Inferior parietal cortex (tissue), 1 donor: Measurements from ENCODE around the gene DIP2C.
A peak's percentile ranks its signal among the peaks of the same experiment; 100 is the strongest.
"Not testable (repeated sequence)": the region's sequence is repeated elsewhere in the genome, so short reads cannot be mapped to it uniquely, and the experiment has no call there.

Experiments
- DNase-seq: peaks from one replicate; pipeline ENCODE4 v3.0.0-alpha.2; 2016; ENCODE audit errors: extremely low spot score

DIP2C gene

DNA sequence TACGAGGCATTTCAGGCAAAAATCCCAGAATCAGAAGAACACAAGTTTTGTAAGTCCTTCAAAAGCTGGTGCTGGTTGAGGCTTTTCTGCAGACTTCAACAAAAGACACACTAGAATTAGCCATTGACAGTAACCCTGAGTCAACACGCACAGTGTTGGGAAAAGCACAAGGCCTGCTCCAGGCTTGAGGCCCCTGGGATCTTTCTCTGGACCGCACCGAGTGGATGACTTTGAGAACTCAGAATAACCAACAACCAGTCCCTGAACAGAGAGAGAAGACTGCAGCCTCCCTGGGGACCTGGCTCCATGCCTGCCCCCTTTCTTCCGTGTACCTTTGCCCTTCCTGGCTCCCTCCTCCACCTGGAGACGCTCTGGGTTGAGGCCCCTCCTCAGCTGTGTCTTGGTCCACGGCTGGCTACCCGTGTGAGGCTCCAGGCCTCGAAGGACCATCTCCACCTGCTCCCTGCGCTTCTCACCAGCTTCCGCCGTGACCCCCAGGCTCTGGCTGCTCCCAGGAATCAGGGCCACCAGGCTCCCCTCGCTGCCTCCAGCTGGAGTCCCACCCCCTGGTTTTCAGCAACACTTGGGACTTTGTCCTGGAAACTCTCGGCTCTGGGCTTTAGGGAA is 28.4 kb downstream of the DIP2C start:
- DNase-seq, result peak; percentile 72

GRCh38 chr10:660413-660969 is 29.0 kb downstream of the DIP2C start:
- DNase-seq, result no peak

- no peak for DNase-seq
Observed at GRCh38 chr10:659688-660141, 29.8 kb downstream of the DIP2C start.

- DNase-seq, result not testable (repeated sequence)
Observed at GRCh38 chr10:657816-658350, 31.6 kb downstream of the DIP2C start.

GRCh38 chr10:656883-657282 is 32.6 kb downstream of the DIP2C start:
- no peak for DNase-seq

- DNase-seq, result peak; percentile 64
Observed at GRCh38 chr10:655184-655583, 34.3 kb downstream of the DIP2C start.

GRCh38 chr10:654647-654996 is 34.8 kb downstream of the DIP2C start:
- DNase-seq, result no peak

- DNase-seq, result no peak
Observed at GRCh38 chr10:653991-654646, 35.3 kb downstream of the DIP2C start.

- DNase-seq, result not testable (repeated sequence)
Observed at GRCh38 chr10:652832-653459, 36.5 kb downstream of the DIP2C start.

- no peak for DNase-seq
Observed at GRCh38 chr10:652233-652632, 37.2 kb downstream of the DIP2C start.

- DNase-seq, result no peak
Observed at GRCh38 chr10:651692-652091, 37.8 kb downstream of the DIP2C start.

- no peak for DNase-seq
Observed at GRCh38 chr10:650886-651615, 38.4 kb downstream of the DIP2C start.

GRCh38 chr10:650441-650851 is 39.0 kb downstream of the DIP2C start:
- DNase-seq, result no peak

DNA sequence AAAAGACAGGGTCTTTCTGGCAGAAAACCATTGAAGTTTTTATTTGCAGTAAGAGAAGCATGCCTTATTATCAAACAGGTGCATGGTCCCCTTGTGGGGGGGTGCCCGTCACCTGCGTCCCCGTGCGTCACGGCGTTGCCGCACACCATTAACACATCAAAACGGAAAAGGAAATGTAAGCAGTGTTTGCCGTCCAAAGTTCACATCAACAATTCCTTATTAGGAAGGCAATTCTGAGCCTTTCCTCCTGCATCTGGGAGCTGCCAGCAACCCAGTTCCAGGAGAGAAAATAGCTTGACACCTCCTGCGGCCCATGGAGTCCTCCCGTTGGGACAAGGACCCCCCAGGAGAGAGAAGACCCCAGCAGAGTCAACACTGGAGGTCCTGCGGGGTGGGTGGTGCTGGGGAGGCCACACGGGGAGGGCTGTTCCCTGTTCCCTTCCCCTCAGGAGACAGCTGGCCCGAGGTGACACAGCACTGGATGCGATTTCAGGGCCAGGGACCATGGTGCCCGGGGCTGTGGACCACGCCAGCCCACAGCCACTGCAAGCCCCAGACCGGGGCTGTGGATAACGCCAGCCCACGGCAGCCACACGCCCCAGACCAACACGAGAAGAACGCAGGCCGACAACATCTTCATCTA is 39.5 kb downstream of the DIP2C start:
- no peak for DNase-seq

GRCh38 chr10:649445-649797 is 40.0 kb downstream of the DIP2C start:
- no peak for DNase-seq

DNA sequence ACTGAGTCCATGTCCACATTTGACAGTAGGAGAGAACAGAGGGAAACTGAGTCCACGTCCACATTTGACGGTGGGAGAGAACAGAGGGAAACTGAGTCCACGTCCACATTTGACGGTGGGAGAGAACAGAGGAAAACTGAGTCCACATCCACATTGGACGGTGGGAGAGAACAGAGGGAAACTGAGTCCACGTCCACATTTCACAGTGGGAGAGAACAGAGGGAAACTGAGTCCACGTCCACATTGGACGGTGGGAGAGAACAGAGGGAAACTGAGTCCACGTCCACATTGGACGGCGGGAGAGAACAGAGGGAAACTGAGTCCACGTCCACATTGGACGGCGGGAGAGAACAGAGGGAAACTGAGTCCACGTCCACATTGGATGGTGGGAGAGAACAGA is 42.4 kb downstream of the DIP2C start:
- not testable (repeated sequence) for DNase-seq

- no peak for DNase-seq
Observed at GRCh38 chr10:646118-646524, 43.3 kb downstream of the DIP2C start.

DNA sequence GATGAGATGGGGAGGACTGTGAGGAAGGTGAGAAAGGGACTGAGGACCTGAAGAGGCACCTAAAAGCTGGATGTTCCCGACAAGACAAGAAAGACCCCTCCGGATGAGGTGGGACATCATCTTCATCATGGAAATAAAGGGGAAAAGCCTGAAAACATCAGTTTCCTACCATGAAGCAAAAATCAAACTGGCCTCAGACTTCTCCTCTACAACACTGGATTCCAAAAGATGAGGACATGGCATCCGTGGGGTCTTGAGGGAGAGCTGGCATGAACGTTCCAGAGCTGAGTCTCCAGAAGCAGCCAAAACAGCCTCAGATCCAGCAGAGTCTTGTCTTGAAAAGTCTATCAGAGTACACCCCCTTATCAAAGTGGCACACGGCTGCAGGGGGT is 44.5 kb downstream of the DIP2C start:
- DNase-seq, result no peak

- no peak for DNase-seq
Observed at GRCh38 chr10:644076-644942, 45.2 kb downstream of the DIP2C start.

- no peak for DNase-seq
Observed at GRCh38 chr10:642186-642890, 47.1 kb downstream of the DIP2C start.
